Common myeloid progenitor, CD34-positive (primary cell): ENCODE measurements around the gene DGCR6L.
"Not testable (repeated sequence)": the region's sequence is repeated elsewhere in the genome, so short reads cannot be mapped to it uniquely, and the experiment has no call there.

Experiments used
- CTCF ChIA-PET: fragments of 350-600 bp; sonication (Branson Sonifier 250); formaldehyde crosslinking; loops from one replicate; lab custom pipeline; 2021; ENCODE audit warnings: antibody characterized with exemption; lab: Charles Lee
- POLR2A ChIA-PET: fragments of 350-600 bp; sonication (Branson Sonifier 250); formaldehyde crosslinking; loops from one replicate; lab custom pipeline; 2021; ENCODE audit warnings: antibody characterized with exemption; lab: Charles Lee
- DNase-seq, 3 donors: peaks; one replicate each; pipeline versions ENCODE4 v3.0.0 to v3.0.0-alpha.2; 2013
- H3K27ac ChIP-seq, 2 experiments: 1 replicate in 1 of 2; 2 replicates in 1 of 2; pipeline ENCODE4 v1.7.0; 2013; ENCODE audit warnings: inconsistent platforms in 2 of 2, low read length in 2 of 2, mild to moderate bottlenecking in 2 of 2, low read depth in 1 of 2, moderate library complexity in 1 of 2; ENCODE audit not compliant: severe bottlenecking in 2 of 2, insufficient read depth in 1 of 2, poor library complexity in 1 of 2
- H3K27me3 ChIP-seq, 5 experiments: replicated peaks in 2 of 5; 1 replicate in 3 of 5; 2 replicates in 2 of 5; pipeline versions ENCODE4 v1.6.1 to v1.7.0; 2013; ENCODE audit warnings: low read length in 4 of 5, mild to moderate bottlenecking in 2 of 5, moderate library complexity in 2 of 5, inconsistent platforms in 1 of 5; ENCODE audit not compliant: insufficient read depth in 5 of 5, control insufficient read depth in 4 of 5
- H3K36me3 ChIP-seq, 4 experiments: 1 replicate in 2 of 4; 2 replicates in 2 of 4; pipeline versions ENCODE4 v1.6.1 to v1.7.0; 2013; ENCODE audit warnings: low read length in 3 of 4, control low read depth in 1 of 4, mild to moderate bottlenecking in 1 of 4; ENCODE audit not compliant: control insufficient read depth in 4 of 4, insufficient read depth in 4 of 4
- H3K4me1 ChIP-seq, 4 experiments: 1 replicate in 3 of 4; 2 replicates in 1 of 4; pipeline versions ENCODE4 v1.6.1 to v1.7.1; 2013; ENCODE audit warnings: low read length in 3 of 4, mild to moderate bottlenecking in 3 of 4, control low read depth in 1 of 4, inconsistent platforms in 1 of 4, moderate library complexity in 1 of 4; ENCODE audit not compliant: control insufficient read depth in 4 of 4, insufficient read depth in 4 of 4; ENCODE audit errors: control extremely low read depth in 1 of 4
- H3K4me3 ChIP-seq, 7 experiments: 1 replicate in 4 of 7; 2 replicates in 3 of 7; pipeline versions ENCODE4 v1.5.1 to v1.7.0; 2013; ENCODE audit warnings: mild to moderate bottlenecking in 7 of 7, low read length in 6 of 7, moderate library complexity in 6 of 7, inconsistent platforms in 2 of 7, low read depth in 2 of 7, control low read depth in 1 of 7; ENCODE audit not compliant: insufficient read depth in 4 of 7, control insufficient read depth in 1 of 7; ENCODE audit errors: extremely low read depth in 1 of 7
- H3K9me3 ChIP-seq, 5 experiments: 1 replicate in 4 of 5; 2 replicates in 1 of 5; pipeline versions ENCODE4 v1.6.1 to v1.7.1; 2013; ENCODE audit warnings: low read length in 4 of 5, mild to moderate bottlenecking in 2 of 5, inconsistent platforms in 1 of 5, low read depth in 1 of 5, moderate library complexity in 1 of 5; ENCODE audit not compliant: control insufficient read depth in 4 of 5, insufficient read depth in 2 of 5; ENCODE audit errors: control extremely low read depth in 1 of 5
- WGBS: methylation state at CpG from one replicate; pipeline ENCODE4 v1.1.5; 2013; ENCODE audit not compliant: insufficient coverage; 5-methylcytosine and 5-hydroxymethylcytosine counted together

DGCR6L gene

DNA sequence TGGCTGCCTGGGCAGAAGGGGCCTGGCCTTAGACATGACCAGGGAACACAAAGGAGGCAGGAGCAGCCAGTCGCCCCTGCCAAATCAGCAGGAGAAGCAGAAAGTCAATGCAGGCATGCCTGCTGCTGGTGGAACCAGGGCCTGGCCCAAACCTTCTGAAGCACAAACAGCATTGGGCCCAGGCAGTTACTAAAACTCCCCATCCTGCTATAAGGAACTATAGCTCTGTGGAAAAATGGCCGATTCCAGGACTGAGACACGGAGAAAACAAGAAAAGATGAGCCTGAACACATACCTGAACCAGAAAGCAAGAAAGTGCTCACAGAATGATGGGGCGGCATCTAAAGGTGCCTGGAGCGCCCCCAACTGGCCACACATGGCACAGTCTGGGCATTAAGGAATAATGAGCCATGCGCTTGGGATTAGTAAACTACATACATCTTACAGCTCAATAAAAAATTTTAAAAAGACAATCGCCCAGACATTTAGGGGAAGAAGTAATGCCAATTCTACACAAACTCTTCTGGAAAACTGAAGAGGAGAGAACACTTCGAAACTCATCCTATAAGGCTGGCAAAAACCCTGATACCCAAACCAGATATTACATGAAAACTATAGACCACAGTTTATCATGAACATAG lies 2.3 kb downstream of the DGCR6L start:
- H3K4me3 ChIP-seq, H3K36me3 ChIP-seq, H3K27ac ChIP-seq, H3K9me3 ChIP-seq, H3K27me3 ChIP-seq, POLR2A ChIA-PET: not testable (repeated sequence)
- H3K4me1 ChIP-seq: peaks cover 0 to 32% (median 24%) of the 10 kb centered on the region in 4 experiments
- DNase-seq: peak in 1 of 3 donors; percentile 34
- CTCF ChIA-PET: interaction anchor here (1.3 kb wide), 1 partner anchor 161 kb away, joined by 3 read pairs; no protein-coding TSS in a partner anchor
- WGBS: 100% methylated on average over 1 of the region's 8 CpGs

DNA sequence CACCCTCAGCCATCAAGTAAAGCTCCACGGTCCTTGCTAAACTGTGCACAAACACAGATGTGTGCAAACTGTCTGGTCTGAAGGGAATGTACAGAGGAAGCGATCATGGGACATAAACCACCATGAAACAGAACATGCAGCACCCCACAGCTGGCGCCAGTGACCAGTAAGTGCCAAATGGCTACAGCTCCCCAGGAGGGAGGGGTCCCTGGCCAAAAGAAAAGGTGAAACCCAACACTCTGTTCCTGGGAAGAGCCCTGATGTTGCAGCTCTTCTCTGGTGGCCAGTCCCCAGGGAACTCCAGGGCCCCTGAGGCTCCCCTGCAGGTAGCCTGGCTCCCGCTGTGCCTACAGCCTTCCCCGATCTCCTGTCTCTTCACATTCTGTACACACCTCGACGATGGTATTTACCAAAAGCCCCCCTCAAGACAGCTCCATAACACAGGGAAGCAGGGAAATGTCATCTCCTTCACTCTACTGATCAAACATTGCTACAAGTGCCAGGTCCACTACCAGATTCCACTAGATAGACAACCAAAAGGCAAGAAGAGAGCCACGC lies 2.9 kb downstream of the DGCR6L start:
- no peak for DNase-seq
- H3K4me1 ChIP-seq: peaks cover 0 to 32% (median 24%) of the 10 kb centered on the region in 4 experiments
- ChIA-PET POLR2A (no interaction called here), CTCF (interaction anchor here (1.3 kb wide), 1 partner anchor 160 kb away, joined by 3 read pairs; no protein-coding TSS in a partner anchor)
- peaks cover 0 to 7% (median 0%) of the 10 kb centered on the region in 4 experiments for H3K36me3 ChIP-seq
- 94% methylated on average over 8 of the region's 8 CpGs for WGBS
- H3K4me3 ChIP-seq: no peak overlapping the region
- no peak overlapping the region for H3K27ac ChIP-seq
- no peaks in the 10 kb centered on the region for H3K27me3 ChIP-seq
- no peaks in the 10 kb centered on the region for H3K9me3 ChIP-seq

DNA sequence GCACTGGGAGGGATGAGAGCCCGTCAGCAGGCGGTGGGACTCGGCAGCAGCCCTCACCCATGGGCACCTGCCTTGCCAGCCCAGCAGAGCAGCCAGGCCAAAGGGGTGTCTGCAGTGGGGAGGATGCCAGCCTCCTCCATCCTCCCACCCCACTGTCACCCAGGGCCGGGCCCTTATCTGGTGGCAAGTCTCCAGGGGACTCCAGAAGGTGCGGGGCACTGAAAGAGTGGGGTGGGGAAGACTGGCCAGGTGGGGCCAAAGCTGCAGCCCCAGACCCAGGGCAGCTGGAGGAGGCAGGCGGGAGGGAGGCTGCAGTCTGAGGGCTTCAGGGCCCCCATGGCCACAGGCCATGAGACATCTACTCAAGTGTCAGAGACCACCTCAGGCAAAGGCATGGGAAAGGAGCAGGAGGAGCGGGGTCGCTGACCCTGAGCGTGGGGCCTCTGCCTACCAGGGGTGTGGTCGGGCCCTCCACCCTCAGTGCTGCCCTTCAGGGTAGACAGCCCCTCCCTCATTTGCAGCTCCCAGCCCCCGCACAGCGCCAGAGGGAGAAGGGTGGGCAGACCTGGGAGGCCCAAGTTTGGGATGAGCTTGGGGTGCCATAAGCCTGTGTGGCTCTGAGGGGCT lies 3.5 kb downstream of the DGCR6L start:
- H3K36me3 ChIP-seq: peaks cover 0 to 7% (median 1%) of the 10 kb centered on the region in 4 experiments
- no peaks in the 10 kb centered on the region for H3K9me3 ChIP-seq
- POLR2A ChIA-PET: no interaction called here
- H3K27me3 ChIP-seq: no peaks in the 10 kb centered on the region
- no peak overlapping the region for H3K4me3 ChIP-seq
- no peak for DNase-seq
- H3K27ac ChIP-seq: no peak overlapping the region
- peaks cover 0 to 32% (median 24%) of the 10 kb centered on the region in 4 experiments for H3K4me1 ChIP-seq
- WGBS: 97% methylated on average over 5 of the region's 12 CpGs
- CTCF ChIA-PET: interaction anchor here (1.3 kb wide), 1 partner anchor 159 kb away, joined by 3 read pairs; no protein-coding TSS in a partner anchor

DNA sequence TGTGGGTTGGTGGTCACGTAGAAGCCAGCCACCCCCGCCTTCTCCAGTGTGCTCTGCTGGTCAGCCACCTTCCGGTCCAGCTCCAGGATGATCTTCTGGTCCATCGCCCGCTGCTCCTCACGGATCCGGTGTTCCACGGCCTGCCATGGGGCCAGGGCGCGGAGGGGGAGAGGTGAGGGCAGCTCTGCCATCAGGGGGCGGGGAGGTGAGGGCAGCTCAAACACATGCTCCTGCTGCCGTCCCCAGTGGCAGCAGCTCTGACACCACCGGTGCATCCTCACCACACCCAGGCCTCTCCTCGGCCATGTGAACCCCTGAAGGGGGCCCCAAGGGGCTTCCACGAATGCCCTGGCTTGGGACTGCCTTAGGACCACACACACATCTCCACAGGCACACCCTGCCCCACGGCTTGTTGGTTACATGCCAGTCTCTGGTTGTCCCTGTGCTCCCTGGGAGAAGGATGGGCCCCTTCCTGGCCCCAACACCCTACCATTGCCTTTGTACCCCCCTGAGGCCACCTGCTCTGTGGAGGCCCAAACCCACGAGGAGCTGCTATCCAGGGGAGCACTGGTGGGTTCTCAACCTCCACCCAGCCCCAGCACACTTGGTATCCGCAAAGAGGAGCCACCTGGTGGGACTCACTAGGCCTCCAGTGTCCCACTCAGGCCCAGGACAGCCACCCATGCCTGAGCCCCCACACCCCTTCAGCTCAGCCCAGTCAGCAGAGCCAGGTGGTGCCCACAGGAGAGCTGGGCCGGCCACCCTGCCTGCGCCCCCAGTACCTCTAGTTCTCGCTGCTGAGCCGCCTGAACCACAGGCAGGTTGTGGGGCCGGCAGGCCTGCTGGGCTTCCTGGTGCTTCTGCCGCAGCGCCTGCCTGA lies 4.3 kb downstream of the DGCR6L start:
- ChIA-PET CTCF (no interaction called here), POLR2A (no interaction called here)
- H3K9me3 ChIP-seq: no peaks in the 10 kb centered on the region
- DNase-seq: no peak
- no peak overlapping the region for H3K4me3 ChIP-seq
- peaks cover 0 to 7% (median 1%) of the 10 kb centered on the region in 4 experiments for H3K36me3 ChIP-seq
- peaks cover 0 to 25% (median 18%) of the 10 kb centered on the region in 4 experiments for H3K4me1 ChIP-seq
- no peak overlapping the region for H3K27ac ChIP-seq
- H3K27me3 ChIP-seq: no peaks in the 10 kb centered on the region
- WGBS: 98% methylated on average over 22 of the region's 25 CpGs

DNA sequence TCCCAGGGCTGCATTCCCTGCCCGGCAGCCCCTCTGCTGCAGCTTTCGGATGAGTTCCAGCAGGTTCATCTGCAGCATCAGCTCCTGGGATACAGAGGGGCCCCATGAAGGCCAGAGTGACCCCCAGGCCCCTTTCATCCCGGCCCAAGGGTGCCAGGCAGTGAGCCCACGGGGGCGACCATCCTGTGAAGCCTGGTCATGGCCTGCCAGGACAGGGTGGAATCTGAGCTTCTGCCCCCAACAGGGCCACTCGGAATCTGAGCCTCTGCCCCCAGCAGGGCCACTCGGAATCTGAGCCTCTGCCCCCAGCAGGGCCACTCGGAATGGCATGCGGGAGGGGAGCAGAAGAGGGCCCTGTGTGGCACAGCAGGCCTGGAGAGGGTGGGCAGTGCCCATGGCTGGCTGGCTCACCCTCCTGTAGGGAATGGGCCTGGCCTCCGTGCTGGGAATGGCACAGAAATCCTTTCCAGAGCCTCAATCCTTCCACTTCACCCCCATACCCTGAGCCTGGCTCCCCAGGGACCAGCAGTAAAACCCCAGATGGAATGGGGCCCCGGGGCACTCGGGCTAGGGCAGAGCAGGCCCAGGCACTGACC lies 5.0 kb downstream of the DGCR6L start:
- H3K9me3 ChIP-seq, H3K27ac ChIP-seq, H3K4me3 ChIP-seq, H3K27me3 ChIP-seq, H3K36me3 ChIP-seq, DNase-seq, CTCF ChIA-PET, POLR2A ChIA-PET: not testable (repeated sequence)
- 95% methylated on average over 11 of the region's 12 CpGs for WGBS
- peaks cover 0 to 22% (median 13%) of the 10 kb centered on the region in 4 experiments for H3K4me1 ChIP-seq

DNA sequence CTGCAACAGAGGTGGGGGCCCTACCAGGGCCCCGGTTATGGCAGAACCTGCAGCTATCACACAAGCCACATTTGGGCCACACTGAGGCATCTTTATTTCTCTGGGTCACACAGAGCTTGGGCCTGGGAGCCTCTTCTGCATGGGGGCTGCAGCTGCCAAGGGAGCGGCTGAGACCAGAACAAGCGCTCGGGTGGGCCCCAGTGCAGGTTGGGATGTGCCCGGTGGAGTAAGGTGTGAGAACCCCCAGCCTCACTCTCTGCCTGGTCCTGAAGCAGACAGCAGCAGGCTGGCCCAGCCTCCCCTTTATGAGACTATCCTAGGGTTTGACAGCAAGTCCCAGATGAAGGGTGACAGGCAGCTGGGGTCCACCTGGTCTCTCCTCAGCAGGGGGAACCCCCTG lies 5.7 kb downstream of the DGCR6L start:
- DNase-seq, CTCF ChIA-PET, H3K27ac ChIP-seq, POLR2A ChIA-PET, H3K36me3 ChIP-seq, H3K27me3 ChIP-seq, H3K4me3 ChIP-seq, H3K9me3 ChIP-seq: not testable (repeated sequence)
- WGBS: no CpG with 5 or more reads among the region's 5 CpGs
- H3K4me1 ChIP-seq: peaks cover 0 to 21% (median 10%) of the 10 kb centered on the region in 4 experiments
